Measurements from ENCODE around the gene SIAE.

The SIAE gene

GRCh38 chr11:124662106-124662505 lies 11.4 kb downstream of the SIAE start:
- peak; percentile 3 for DNase-seq

GRCh38 chr11:124661553-124661952 lies 12.0 kb downstream of the SIAE start:
- DNase-seq: no peak

- DNase-seq: no peak
These were observed 14.6 kb downstream of the SIAE start for GRCh38 chr11:124658986-124659385.

GRCh38 chr11:124658501-124658900 lies 15.0 kb downstream of the SIAE start:
- DNase-seq: no peak

- peak; percentile 90 for DNase-seq
These were observed 15.6 kb downstream of the SIAE start for GRCh38 chr11:124657904-124658303.

- DNase-seq: peak; percentile 69
These were observed 16.5 kb downstream of the SIAE start for GRCh38 chr11:124656774-124657630.

- no peak for DNase-seq
These were observed 24.9 kb downstream of the SIAE start for GRCh38 chr11:124648610-124649009.

GRCh38 chr11:124646148-124646547 lies 27.4 kb downstream of the SIAE start:
- DNase-seq: no peak

GRCh38 chr11:124644426-124645280 lies 28.9 kb downstream of the SIAE start:
- DNase-seq: peak; percentile 76

- no peak for DNase-seq
These were observed 29.7 kb downstream of the SIAE start for GRCh38 chr11:124643605-124644425.

- no peak for DNase-seq
These were observed 30.4 kb downstream of the SIAE start for GRCh38 chr11:124643042-124643604.

GRCh38 chr11:124642628-124643027 lies 30.9 kb downstream of the SIAE start:
- no peak for DNase-seq

- no peak for DNase-seq
These were observed 32.9 kb downstream of the SIAE start for GRCh38 chr11:124640666-124641065.

- no peak for DNase-seq
These were observed 34.4 kb downstream of the SIAE start for GRCh38 chr11:124639186-124639585.

GRCh38 chr11:124638500-124638899 lies 35.0 kb downstream of the SIAE start:
- no peak for DNase-seq

GRCh38 chr11:124635932-124636331 lies 37.6 kb downstream of the SIAE start:
- no peak for DNase-seq

- DNase-seq: no peak
These were observed 40.2 kb downstream of the SIAE start for GRCh38 chr11:124633355-124633754.

- no peak for DNase-seq
These were observed 43.6 kb downstream of the SIAE start for GRCh38 chr11:124629961-124630360.

GRCh38 chr11:124627546-124627945 lies 46.0 kb downstream of the SIAE start:
- no peak for DNase-seq

- no peak for DNase-seq
These were observed 47.9 kb downstream of the SIAE start for GRCh38 chr11:124625504-124626168.

GRCh38 chr11:124623861-124624525 lies 49.5 kb downstream of the SIAE start:
- DNase-seq: no peak

All from NCI-H2171 treated with DMSO at 0.1 percent for 48 hours (cell line).